HG03432 (cell line): ENCODE data around the gene ABCD1.

ENCODE experiments used
- ATAC-seq: cut with Tn5 transposase; IDR thresholded peaks from one replicate; pipeline ENCODE4 v1.9.1; 2021; ENCODE audit warnings: mild to moderate bottlenecking, moderate library complexity; ENCODE audit not compliant: unreplicated experiment

ABCD1 gene

GRCh38 chrX:153771415-153772315 lies 47.0 kb downstream of the ABCD1 start:
- ATAC-seq: no peak

- no peak for ATAC-seq
Measured at GRCh38 chrX:153772316-153773217, 47.9 kb downstream of the ABCD1 start.

- ATAC-seq: no peak
Measured at GRCh38 chrX:153773218-153773611, 48.6 kb downstream of the ABCD1 start.

- ATAC-seq: no peak
Measured at GRCh38 chrX:153773741-153774575, 49.3 kb downstream of the ABCD1 start.

GRCh38 chrX:153774576-153775292 lies 50.1 kb downstream of the ABCD1 start:
- ATAC-seq: no peak

- ATAC-seq: no peak
Measured at GRCh38 chrX:153775293-153776119, 50.9 kb downstream of the ABCD1 start.

- ATAC-seq: no peak
Measured at GRCh38 chrX:153776120-153776599, 51.5 kb downstream of the ABCD1 start.

GRCh38 chrX:153776611-153777045 lies 52.0 kb downstream of the ABCD1 start:
- no peak for ATAC-seq

GRCh38 chrX:153777261-153778090 lies 52.8 kb downstream of the ABCD1 start:
- no peak for ATAC-seq

GRCh38 chrX:153778181-153778580 lies 53.5 kb downstream of the ABCD1 start:
- ATAC-seq: no peak

- no peak for ATAC-seq
Measured at GRCh38 chrX:153778684-153779101, 54.0 kb downstream of the ABCD1 start.

GRCh38 chrX:153779891-153780677 lies 55.4 kb downstream of the ABCD1 start:
- ATAC-seq: no peak

GRCh38 chrX:153780678-153781427 lies 56.2 kb downstream of the ABCD1 start, which contains the start of gene SRPK3:
Gene SRPK3 (plus strand): TSS chrX:153781041. CDS start chrX:153781087, 46 bp downstream.
- no peak for ATAC-seq

- ATAC-seq: no peak
Measured at GRCh38 chrX:153781428-153782047, 56.9 kb downstream of the ABCD1 start.

GRCh38 chrX:153782313-153782712 lies 57.7 kb downstream of the ABCD1 start:
- ATAC-seq: no peak

- ATAC-seq: no peak
Measured at GRCh38 chrX:153782871-153783270, 58.2 kb downstream of the ABCD1 start.
